HG02970 (cell line): ENCODE measurements around the gene CSRP3.

Experiments
- ATAC-seq: cut with Tn5 transposase; IDR thresholded peaks from one replicate; pipeline ENCODE4 v1.9.1; 2021; ENCODE audit warnings: mild to moderate bottlenecking, moderate library complexity, moderate number of reproducible peaks; ENCODE audit not compliant: unreplicated experiment, low FRiP score

The CSRP3 gene

DNA sequence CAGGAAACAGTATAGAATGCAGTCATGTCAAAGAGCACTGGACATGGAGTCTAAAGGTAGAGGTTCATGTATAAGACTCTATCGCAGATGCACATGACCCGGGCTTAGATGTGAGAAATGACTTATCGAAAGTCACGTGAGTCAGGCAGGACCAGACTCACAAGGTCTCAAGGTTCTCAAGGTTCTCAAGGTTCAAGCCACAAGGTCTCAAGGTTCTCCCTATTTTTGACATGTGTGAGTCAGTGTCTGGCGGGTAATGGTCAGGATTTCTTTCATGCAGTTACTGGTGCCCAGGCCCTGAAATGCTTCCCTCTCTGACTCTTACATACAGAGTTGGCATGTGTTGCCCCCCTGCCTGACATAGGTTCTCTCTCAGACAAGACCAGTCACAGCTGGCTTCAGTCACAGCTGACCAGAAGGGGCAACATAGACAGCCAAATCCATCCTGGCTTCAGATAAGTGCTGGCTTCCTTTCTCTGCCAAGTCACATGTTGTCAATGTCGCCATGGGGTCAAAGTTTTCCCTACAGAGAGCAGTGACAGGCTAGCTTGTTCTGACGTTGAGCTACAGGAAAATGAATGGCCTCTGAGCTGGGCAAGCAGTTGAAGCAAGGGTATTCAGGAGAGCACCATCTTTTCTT lies 10.1 kb downstream of the CSRP3 start:
- no peak for ATAC-seq

- ATAC-seq, result no peak
Observed at GRCh38 chr11:19187833-19188258, 13.9 kb downstream of the CSRP3 start.

DNA sequence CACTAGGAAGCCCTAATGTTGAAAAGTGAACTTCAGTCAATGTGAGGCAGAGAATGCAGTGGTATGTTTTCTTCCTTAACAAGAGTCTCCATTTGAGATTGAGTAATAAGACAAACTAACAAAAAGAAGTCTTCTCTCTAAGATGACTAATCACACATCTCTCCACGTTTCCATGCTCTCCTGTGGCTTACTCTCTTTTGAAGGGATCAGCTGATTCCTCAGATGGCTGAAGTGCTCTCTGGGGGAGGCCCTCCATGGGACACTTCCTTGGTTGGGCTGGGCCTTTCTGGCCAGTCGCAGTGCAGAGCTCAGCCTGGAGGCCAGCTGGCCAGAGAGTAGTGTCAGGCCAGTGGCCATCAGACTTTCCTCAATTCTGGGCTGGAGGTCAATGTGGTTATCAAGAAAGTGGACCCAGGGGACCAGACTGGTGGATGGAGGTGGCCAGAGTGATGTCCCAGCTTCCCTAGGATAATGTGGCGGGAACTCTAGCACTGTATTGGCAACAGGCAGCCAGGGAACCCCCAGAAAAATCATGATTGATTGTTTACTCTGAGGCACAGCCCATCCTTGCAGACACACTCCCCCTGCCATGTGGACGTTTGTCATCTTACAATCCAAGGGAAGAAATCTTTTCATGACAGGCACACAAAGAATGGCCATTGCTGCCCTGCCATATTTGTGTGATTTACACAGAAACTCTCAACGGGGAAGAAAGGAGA lies 14.5 kb downstream of the CSRP3 start:
- no peak for ATAC-seq

DNA sequence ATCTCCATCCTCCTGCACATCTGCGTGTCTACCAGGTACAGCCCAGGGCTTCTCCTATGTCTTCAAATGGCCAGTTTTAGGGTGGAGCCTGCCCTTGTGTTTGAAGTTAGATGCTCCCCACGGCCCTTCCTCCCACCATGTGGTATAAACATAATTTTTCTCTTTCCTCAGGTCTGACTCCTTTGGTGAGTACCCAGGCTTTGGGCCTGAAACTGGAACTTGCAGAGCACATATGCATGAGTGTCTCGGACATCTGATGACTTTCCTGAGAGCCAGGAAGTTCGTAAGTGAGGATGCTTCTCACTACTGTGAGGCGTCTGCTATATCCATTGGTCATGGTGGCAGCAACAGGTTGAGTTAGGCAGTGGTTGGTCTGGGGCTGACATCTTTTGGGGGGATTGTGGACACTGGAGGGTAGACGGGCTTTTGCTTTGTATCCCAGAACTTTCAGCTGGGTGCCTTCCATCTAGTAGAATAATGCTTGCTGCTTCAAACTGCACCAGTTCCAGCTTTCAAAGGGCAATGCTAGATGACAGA lies 16.2 kb downstream of the CSRP3 start:
- ATAC-seq, result no peak

DNA sequence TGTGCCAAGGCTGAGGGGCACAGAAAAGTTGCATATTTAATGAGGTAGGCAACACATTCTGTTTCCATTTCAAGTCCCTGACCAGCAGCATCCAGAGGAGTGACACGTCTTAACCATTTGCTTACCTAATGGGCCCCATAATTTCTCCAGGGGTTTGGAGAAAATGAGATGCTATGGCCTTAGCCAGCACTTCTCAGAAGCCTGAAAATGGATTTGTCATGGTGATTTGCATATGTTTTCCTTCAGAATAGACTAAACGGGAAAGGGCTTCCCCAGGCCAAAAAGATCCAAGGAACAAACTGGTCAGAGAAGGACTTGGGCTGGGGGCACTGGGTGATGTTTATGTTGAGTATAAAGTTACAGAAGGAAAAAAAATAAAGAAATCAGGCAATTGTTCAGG lies 16.7 kb downstream of the CSRP3 start:
- ATAC-seq, result no peak

GRCh38 chr11:19183646-19184045 lies 18.1 kb downstream of the CSRP3 start:
- no peak for ATAC-seq

- no peak for ATAC-seq
Observed at GRCh38 chr11:19181531-19182261, 20.1 kb downstream of the CSRP3 start.

DNA sequence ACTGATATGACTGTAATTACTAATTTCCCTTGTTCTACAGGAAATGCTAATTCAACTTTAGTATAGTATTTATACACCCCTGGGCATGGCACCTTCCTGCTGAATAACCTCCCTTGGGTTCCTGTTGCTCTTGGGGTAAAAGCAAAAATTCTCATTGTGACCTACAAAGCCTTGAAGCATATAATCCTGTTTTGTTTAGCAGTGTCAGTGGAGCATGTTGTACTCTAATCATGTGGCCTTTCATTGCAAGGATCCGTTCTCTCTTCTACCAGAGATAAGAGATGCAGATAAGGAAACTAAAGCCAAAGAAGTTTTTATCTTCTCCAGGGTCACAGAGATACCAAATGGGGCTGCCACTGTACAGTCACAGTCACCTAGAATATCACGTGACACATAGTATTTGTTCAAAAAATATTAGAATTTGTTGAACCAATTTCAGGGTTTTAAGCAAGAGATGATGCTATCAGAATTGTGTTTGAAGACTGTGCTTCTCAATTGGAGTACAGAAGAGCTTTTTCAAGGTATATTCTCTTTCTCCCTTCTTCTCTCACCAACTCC lies 25.1 kb downstream of the CSRP3 start:
- ATAC-seq, result no peak

- no peak for ATAC-seq
Observed at GRCh38 chr11:19173964-19174638, 27.7 kb downstream of the CSRP3 start.

GRCh38 chr11:19173004-19173689 lies 28.6 kb downstream of the CSRP3 start:
- ATAC-seq, result no peak

GRCh38 chr11:19168090-19168489 lies 33.7 kb downstream of the CSRP3 start:
- no peak for ATAC-seq

- ATAC-seq, result no peak
Observed at GRCh38 chr11:19164881-19165280, 36.9 kb downstream of the CSRP3 start.

- ATAC-seq, result no peak
Observed at GRCh38 chr11:19164230-19164855, 37.4 kb downstream of the CSRP3 start.

DNA sequence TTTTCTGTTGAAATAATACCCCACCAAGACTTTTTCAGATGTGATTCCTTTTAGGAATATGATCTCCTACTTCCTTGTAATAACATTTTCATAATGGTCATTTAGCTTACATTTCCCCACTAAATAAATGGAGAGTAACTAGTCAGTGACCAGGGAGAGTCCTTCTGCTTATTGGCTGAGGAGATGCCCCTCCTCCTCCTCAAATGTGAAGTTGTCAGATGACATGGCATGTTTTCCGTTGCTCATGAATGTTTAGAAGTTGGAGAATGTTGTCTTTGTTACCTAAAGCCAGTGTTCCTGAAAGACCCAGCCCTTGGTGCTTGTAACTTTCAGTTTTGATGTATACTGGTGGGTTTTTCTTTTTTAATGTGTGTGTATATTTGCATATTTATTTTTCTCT lies 38.2 kb downstream of the CSRP3 start:
- no peak for ATAC-seq

GRCh38 chr11:19162951-19163505 lies 38.8 kb downstream of the CSRP3 start:
- no peak for ATAC-seq

GRCh38 chr11:19161651-19162050 lies 40.1 kb downstream of the CSRP3 start:
- ATAC-seq, result no peak

DNA sequence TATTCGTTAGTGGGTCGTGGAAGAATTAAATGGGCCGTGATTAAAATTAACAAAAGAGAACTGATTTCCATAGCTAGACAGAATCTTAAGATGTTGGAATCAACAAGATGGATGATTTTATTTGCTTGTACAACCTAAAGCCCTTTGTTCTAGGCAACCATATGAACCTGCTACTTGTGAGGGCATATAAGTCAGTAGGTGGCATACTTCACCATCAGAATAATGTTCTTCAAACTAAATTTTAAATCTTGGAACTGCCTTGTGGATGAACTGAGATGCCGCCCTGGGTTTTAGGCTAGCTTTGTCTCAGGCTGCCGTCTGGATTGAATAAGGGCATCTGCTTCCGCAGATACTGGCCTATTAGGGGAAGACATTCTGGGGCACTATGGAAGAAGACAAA lies 40.9 kb downstream of the CSRP3 start:
- no peak for ATAC-seq

- ATAC-seq, result no peak
Observed at GRCh38 chr11:19156892-19157291, 44.9 kb downstream of the CSRP3 start.

- no peak for ATAC-seq
Observed at GRCh38 chr11:19145319-19145718, 56.5 kb downstream of the CSRP3 start.
